Fibroblast of lung (primary cell): Measurements from ENCODE around the gene SMIM5.

Experiments used
- EZH2 ChIP-seq: IDR thresholded peaks from 2 replicates; pipeline ENCODE4 v1.5.1; 2012; ENCODE audit warnings: low read length, control low read depth, mild to moderate bottlenecking; ENCODE audit errors: missing control alignments
- TF ChIP-seq, protein P1 (sequence below), 2 donors: IDR thresholded peaks in 1 of 2; conservative IDR thresholded peaks in 1 of 2; 1 replicate in 1 of 2; 2 replicates in 1 of 2; pipeline ENCODE4 v1.5.1; 2011 to 2012; ENCODE audit warnings: low read length in 2 of 2, control low read depth in 1 of 2, inconsistent platforms in 1 of 2, low read depth in 1 of 2, mild to moderate bottlenecking in 1 of 2

DNA sequence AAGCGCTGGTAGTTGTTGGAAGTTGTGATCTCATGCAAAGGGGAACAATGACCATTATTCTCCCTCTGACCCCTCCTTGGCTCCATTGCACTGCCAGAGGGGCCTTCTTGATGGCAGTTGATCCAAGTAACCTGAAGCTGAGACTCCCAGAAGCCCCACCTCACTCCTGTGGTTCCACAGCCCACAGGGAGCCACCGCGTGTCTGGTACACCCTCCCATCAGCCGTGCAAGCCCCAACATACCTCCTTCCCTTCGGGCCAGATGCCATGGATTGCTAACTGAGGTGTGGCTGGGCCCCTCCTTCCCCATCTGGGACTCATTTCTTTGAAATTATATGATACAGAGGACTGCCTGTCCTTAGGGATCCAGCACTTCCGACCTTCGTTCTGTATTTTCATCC, 51.7 kb downstream of the SMIM5 start:
- TF ChIP-seq, protein P1, sequence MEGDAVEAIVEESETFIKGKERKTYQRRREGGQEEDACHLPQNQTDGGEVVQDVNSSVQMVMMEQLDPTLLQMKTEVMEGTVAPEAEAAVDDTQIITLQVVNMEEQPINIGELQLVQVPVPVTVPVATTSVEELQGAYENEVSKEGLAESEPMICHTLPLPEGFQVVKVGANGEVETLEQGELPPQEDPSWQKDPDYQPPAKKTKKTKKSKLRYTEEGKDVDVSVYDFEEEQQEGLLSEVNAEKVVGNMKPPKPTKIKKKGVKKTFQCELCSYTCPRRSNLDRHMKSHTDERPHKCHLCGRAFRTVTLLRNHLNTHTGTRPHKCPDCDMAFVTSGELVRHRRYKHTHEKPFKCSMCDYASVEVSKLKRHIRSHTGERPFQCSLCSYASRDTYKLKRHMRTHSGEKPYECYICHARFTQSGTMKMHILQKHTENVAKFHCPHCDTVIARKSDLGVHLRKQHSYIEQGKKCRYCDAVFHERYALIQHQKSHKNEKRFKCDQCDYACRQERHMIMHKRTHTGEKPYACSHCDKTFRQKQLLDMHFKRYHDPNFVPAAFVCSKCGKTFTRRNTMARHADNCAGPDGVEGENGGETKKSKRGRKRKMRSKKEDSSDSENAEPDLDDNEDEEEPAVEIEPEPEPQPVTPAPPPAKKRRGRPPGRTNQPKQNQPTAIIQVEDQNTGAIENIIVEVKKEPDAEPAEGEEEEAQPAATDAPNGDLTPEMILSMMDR (conservative IDR thresholded peaks at IDR 0.05 in 1 of 2, IDR thresholded peaks at IDR 0.05 in 1 of 2; ENCODE audit: low read depth in 1 of 2, low read length in 2 of 2): no peak
- no peak for TF ChIP-seq EZH2
